NCI-H1417 treated with DMSO at 0.1 percent for 48 hours (cell line): ENCODE results near the gene CFTR.

Experiments
- DNase-seq: peaks from one replicate; lab custom pipeline; 2025; lab: John Stamatoyannopoulos, UW

CFTR gene

GRCh38 chr7:117588352-117588794 is 108.5 kb downstream of the CFTR start:
- no peak for DNase-seq

- DNase-seq: no peak
Measured at GRCh38 chr7:117590191-117590590, 110.4 kb downstream of the CFTR start.

DNA sequence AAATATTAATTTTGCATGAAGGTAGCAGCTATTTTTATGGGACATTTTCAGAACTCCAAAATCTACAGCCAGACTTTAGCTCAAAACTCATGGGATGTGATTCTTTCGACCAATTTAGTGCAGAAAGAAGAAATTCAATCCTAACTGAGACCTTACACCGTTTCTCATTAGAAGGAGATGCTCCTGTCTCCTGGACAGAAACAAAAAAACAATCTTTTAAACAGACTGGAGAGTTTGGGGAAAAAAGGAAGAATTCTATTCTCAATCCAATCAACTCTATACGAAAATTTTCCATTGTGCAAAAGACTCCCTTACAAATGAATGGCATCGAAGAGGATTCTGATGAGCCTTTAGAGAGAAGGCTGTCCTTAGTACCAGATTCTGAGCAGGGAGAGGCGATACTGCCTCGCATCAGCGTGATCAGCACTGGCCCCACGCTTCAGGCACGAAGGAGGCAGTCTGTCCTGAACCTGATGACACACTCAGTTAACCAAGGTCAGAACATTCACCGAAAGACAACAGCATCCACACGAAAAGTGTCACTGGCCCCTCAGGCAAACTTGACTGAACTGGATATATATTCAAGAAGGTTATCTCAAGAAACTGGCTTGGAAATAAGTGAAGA is 112.3 kb downstream of the CFTR start:
- DNase-seq: no peak

DNA sequence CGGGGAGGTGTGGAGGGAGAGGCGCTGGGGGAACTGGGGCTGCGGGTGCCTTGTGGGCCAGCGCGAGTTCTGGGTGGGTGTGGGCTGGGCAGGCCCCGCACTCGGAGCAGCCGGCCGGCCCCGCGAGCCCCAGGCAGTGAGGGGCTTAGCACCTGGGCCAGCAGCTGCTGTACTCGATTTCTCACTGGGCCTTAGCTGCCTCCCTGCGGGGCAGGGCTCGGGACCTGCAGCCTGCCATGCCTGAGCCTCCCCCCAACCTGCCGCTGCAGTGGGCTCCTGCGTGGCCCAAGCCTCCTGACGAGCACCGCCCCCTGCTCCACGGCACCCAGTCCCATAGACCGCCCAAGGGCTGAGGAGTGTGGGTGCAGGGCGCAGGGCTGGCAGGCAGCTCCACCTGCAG is 116.3 kb downstream of the CFTR start:
- no peak for DNase-seq

- DNase-seq: no peak
Measured at GRCh38 chr7:117597755-117598154, 117.9 kb downstream of the CFTR start.

GRCh38 chr7:117600911-117601310 is 121.1 kb downstream of the CFTR start:
- DNase-seq: no peak

DNA sequence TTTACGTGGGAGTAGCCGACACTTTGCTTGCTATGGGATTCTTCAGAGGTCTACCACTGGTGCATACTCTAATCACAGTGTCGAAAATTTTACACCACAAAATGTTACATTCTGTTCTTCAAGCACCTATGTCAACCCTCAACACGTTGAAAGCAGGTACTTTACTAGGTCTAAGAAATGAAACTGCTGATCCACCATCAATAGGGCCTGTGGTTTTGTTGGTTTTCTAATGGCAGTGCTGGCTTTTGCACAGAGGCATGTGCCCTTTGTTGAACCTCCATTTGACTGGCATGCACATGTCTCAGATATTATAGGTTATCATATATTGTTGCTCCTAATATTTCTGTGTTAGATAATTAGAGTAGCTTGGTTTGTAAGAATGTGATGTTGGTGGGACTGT is 123.8 kb downstream of the CFTR start:
- DNase-seq: no peak

DNA sequence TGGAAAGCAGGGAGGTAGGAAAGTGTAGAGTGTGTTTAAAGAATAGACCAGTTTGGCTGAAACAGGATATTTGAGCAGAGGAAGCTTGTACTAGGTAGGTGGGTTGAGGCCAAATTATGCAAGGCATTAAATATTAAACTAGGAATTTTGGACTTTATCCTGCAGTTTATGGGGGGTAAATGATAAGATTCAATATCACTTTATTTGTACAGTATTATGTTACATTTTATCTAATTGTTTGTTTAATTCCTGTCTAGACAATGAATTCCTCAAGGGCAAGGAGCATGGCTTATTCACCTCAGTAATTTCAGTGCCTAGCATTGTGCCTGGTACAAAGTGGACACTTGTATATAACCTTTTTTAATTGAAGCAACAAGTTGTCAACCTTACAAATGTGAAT is 125.9 kb downstream of the CFTR start:
- no peak for DNase-seq

DNA sequence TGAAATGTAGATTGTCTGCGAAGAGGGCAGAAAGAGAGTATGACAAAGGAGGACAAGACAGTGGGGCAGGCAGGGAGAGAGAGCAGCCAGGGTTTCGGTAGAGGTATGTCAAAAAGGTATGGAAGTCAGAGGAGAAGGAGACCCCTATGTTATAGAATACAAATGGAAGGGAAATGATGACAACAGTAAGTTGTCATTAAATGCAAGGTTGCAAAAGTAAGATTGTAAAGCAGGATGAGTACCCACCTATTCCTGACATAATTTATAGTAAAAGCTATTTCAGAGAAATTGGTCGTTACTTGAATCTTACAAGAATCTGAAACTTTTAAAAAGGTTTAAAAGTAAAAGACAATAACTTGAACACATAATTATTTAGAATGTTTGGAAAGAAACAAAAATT is 126.3 kb downstream of the CFTR start:
- DNase-seq: no peak

DNA sequence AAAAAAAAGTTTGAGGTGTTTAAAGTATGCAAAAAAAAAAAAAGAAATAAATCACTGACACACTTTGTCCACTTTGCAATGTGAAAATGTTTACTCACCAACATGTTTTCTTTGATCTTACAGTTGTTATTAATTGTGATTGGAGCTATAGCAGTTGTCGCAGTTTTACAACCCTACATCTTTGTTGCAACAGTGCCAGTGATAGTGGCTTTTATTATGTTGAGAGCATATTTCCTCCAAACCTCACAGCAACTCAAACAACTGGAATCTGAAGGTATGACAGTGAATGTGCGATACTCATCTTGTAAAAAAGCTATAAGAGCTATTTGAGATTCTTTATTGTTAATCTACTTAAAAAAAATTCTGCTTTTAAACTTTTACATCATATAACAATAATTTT is 130.6 kb downstream of the CFTR start:
- DNase-seq: no peak

- DNase-seq: no peak
Measured at GRCh38 chr7:117612637-117613036, 132.8 kb downstream of the CFTR start.

- no peak for DNase-seq
Measured at GRCh38 chr7:117616694-117617093, 136.9 kb downstream of the CFTR start.

GRCh38 chr7:117619681-117620080 is 139.9 kb downstream of the CFTR start:
- no peak for DNase-seq

DNA sequence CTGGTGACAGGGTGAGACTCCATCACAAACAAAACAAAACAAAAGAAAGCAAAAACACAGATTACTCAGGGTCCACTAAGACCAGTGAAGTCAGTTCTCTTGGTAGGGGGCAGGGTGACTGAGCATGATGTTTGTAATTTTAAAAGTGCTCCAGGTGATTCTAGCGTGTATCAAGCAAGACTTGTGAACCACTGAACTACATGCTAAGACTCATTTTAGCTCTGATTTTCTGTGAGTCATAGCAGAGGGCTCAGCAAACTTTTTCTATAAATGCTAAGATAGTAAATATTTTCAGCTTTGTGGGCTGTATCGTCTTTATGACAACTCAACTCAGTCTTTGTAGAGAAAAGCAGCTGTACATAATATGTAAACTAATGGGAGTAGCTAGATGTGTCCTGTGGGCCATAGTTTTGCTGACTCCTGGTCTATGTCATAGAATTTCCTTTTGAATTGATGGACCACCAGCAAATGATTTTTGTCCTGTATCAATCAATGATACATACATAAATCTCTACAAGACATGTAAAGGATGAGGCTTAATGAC is 141.3 kb downstream of the CFTR start:
- no peak for DNase-seq

GRCh38 chr7:117623606-117624005 is 143.8 kb downstream of the CFTR start:
- no peak for DNase-seq

GRCh38 chr7:117630501-117630900 is 150.7 kb downstream of the CFTR start:
- DNase-seq: no peak

GRCh38 chr7:117630907-117631564 is 151.2 kb downstream of the CFTR start:
- DNase-seq: no peak

- DNase-seq: no peak
Measured at GRCh38 chr7:117631652-117632051, 151.8 kb downstream of the CFTR start.

DNA sequence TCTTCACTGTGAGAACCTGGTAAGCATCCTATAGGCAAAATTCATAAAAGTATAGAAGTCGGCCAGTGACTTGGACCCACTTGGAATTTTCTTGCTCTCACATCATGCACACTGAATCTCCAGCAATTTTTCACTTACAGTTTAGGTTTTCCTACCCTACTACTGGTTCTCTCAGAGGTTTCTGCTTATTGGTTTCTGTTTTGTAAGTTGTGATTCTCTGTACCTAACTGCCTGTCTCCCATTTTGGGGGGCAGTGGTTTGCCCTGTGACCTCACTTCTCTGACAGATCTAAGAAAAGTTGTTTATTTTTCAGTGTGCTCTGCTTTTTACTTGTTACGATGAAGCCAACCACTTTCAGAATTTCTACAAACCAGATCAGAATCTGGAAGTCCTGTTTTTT is 158.1 kb downstream of the CFTR start:
- no peak for DNase-seq

- DNase-seq: no peak
Measured at GRCh38 chr7:117639966-117640365, 160.1 kb downstream of the CFTR start.

DNA sequence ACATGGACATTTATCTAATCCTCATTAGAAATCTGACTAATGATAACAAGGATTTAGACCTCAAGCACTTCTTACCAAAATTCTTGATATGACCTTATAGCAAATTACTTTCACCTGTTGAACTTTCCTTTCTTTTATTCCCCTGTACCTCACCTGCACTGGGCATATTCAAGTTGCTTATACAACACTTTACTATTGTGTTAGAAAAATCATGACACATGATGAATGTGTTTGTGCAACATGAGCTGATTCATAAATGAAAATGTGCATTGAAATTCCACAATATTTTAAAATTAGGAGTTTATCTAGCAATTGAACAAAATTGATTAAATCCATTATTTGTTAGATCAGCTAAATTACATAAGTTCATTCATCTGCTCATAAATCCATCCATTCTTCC is 160.6 kb downstream of the CFTR start:
- no peak for DNase-seq

DNA sequence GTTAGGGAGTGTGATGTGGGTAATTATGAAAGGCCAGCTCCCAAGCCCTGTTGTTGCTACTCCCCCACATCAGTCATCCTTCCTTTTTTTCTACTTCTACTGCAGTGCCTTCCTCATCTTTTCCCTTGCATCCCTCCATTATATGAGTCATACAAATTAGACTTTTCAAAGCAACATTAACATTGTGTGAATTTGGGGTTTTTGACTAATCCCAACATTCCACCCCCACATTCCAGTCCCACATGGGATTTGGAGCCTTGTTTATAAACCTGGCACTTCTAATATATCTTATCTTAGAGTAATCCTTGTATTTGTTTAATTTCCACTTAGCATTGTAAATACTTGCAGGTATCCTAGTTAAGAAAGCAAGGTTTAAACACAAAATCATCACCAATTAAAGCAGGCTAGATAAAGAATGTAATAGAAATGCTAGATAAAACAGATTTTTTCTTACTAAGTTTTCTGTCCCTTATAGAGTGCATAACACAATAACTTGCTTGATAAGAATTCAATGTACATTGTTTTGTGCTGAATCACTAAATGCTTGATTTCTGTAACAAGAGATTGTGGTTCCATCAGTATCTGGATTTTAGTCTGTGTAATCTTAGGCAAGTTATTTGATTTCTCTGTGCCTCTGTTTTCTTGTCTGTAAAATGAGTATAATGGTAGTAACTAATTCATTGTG is 165.8 kb downstream of the CFTR start:
- no peak for DNase-seq

DNA sequence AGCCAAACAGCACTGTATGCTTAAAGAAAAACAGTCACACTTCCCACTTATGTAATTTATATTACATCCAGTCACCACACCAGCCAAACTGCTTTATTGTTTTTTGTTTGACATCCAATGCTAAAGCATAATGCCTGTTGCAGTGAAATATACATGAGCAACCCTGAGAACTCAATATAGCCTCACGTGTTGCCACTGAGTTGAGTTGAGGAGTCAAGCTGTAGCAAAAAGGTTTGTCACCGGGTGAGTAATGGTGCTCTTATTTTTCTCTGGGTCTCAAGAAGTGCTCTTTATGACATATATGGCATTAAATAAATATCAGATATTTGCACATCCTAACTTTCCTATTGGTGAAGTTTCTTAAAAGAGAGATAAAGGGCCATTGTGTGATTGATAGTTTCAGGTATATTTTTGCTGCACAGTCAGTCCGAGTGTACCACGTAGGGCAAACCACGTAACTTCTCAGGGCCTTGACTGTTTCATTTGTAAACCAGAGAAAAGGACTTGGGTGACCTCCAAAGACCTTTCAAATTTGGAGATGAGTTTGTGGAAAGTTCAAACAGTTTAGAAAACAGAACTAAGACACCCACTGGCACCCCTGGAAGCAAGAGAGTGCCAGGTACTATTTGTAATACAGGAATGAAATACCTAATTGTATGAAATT is 168.5 kb downstream of the CFTR start:
- no peak for DNase-seq
